Superior temporal gyrus (tissue), 1 donor: ENCODE measurements around the gene PLK1.

ENCODE experiments used
- DNase-seq: peaks from one replicate; pipeline ENCODE4 v3.0.0-alpha.2; 2016; ENCODE audit errors: extremely low spot score

PLK1 gene

GRCh38 chr16:23679274-23679985 lies 741 bp downstream of the PLK1 start:
- no peak for DNase-seq

DNA sequence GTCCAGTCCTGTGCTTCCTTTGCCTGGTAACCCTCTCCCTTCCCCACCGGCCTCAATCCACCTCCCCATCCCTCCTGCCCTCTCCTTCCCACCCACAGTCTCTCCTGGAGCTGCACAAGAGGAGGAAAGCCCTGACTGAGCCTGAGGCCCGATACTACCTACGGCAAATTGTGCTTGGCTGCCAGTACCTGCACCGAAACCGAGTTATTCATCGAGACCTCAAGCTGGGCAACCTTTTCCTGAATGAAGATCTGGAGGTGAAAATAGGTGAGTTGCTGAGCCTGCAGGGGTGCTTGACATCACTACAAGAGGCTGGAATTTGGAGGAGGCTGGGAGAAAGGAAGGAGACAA lies 1.3 kb downstream of the PLK1 start:
- DNase-seq: no peak

- DNase-seq: no peak
Measured at GRCh38 chr16:23682181-23682580, 3.5 kb downstream of the PLK1 start.

DNA sequence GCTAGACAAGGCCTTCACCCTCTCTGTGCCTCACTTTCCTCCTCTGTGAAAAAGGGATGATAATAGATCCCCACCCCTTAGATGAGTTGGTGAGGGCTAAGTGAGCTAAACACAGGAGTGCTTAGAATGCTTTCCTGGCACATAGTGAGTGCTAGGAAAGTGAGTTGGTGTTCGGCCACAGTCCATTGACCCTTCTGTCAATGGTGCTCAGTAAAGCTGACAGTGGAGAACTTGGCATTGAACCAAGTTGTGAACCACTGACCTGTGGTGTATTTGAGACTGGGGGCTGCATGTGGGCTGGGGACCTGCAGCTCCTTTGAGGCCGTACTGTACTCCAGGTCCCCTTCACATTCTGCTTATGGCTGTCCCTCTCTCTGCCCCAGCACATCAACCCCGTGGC lies 4.8 kb downstream of the PLK1 start:
- DNase-seq: no peak

GRCh38 chr16:23687034-23687808 lies 8.5 kb downstream of the PLK1 start:
- no peak for DNase-seq

- no peak for DNase-seq
Measured at GRCh38 chr16:23689442-23690187, 10.9 kb downstream of the PLK1 start.

GRCh38 chr16:23690771-23691482 lies 12.2 kb downstream of the PLK1 start:
- DNase-seq: no peak

GRCh38 chr16:23691483-23692189 lies 12.9 kb downstream of the PLK1 start:
- no peak for DNase-seq

- no peak for DNase-seq
Measured at GRCh38 chr16:23692190-23692837, 13.6 kb downstream of the PLK1 start.

- no peak for DNase-seq
Measured at GRCh38 chr16:23694265-23694643, 15.6 kb downstream of the PLK1 start.

- no peak for DNase-seq
Measured at GRCh38 chr16:23694644-23695373, 16.1 kb downstream of the PLK1 start.

DNA sequence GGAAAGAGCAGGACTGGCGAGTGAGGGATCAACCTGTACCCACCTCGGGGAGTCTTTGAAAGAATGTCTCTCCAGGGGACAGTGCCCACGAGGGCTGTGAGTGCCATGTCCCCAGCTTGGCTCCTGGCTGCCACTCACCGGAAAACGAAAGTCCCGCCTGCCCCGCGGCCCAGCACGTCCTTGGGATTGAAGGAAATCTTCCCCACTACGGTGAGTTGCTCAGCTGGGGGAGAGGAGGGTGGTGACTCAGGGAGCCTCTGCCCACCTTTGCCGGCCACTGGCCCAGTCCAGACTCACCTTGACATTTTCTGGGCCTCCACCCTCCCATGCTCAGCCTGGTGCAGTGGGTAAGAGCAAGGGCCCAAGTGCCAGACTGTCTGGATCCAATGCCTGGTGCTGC lies 17.1 kb downstream of the PLK1 start:
- DNase-seq: no peak

- no peak for DNase-seq
Measured at GRCh38 chr16:23699100-23699499, 20.4 kb downstream of the PLK1 start.

DNA sequence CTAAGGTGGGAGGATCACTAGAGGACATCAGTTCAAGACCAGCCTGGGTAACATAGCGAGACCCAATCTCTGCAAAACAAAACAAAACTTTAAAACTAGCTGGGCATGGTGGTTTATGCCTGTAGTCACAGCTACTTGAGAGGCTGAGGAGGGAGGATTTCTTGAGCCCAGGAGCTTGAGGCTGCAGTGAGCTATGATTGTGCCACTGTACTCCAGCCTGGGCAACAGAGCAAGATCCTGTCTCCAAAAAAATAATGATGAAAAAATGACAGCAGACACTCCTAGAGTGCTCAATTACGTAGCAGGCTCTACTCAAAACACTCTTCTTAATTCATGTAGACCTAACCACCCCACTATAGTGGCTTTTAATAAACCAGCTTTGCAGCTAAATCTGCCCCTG lies 21.4 kb downstream of the PLK1 start:
- DNase-seq: no peak

- DNase-seq: no peak
Measured at GRCh38 chr16:23700509-23700908, 21.8 kb downstream of the PLK1 start.

DNA sequence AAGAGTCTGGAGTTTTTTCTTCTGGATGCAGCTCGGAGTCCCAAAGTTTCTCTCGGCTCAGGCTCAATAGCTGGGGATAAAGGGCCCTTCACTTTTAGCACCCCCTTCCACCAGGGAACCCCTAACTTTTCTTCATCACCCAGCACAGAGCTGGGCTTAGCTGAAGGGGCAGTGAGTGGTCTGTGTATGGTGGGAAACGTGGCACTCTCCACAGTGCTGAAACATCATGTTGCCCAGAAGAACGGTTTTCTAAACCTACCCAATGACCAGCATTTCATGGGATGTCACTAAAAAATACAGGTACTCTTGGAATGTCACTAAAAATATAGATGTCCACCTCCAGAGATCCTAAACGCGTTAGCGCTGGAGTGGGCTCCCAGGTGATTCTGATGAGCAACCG lies 22.4 kb downstream of the PLK1 start:
- no peak for DNase-seq

- DNase-seq: no peak
Measured at GRCh38 chr16:23702951-23703350, 24.3 kb downstream of the PLK1 start.

GRCh38 chr16:23704772-23705516 lies 26.3 kb downstream of the PLK1 start:
- DNase-seq: no peak

DNA sequence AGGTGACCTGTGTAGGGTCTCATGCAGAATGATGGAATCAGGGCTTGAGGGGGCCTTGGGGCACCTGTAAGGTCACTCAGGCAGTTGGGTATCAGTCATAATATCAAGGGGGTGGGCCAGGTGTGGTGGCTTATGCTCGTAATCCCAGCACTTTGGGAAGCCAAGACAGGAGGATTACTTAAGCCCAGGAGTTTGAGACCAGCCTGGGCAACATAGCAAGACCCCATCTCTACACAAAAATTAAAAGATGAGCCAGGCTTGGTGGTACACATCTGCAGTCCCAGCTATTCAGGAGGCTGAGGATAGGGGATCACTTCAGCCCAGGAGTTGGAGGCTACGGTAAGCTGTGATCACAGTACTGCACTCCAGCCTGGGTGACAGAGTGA lies 26.8 kb downstream of the PLK1 start:
- no peak for DNase-seq

- no peak for DNase-seq
Measured at GRCh38 chr16:23706439-23706838, 27.8 kb downstream of the PLK1 start.
